Measurements from ENCODE around the gene GALR2. TPM values are rescaled to one million over a fixed set of nuclear protein-coding genes. Genes with fewer than 3 reads are reported as not detected.

The GALR2 gene
- total RNA-seq, 1 experiment from 2014 or later: 0.41 TPM

DNA sequence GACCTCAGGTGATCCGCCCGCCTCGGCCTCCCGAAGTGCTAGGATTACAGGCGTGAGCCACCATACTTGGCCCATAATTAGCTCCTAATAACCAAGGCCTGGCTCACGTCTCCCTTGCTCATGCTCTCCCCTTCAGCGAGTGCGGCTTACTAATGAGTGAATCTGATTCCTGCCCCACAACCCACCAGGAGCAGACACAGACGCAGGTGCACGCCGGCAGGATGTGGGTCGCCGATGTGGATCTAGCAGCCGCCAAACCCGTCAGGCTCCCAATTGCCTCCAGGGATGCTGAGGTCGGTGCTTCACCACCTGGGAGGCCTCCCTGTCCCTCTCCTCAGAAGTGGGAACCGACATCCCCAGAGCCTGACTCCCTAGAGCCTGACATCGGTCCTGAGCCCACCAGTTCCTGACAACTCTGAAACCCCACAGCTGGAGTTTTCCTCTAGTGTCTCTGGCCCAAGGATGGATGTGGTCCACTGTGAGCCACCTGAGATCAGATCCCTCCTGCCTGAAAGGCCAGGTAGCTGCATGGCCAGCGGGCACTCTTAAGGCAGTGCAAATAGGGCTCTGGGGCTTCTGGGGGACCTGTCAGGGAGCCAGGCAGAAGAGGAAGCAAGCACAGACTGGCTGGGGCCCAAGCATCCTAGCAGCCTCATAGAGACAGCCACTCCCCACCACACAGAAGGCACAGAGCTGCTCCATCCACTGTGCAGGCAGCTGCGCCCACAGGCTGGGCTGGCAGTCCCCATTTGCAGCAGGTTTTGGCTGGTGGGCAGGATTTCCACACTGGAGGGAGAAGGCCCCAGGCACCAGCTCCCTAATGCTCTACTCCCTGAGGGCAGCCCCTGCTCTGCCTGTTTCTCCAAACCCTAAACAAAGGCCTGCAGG, 18.2 kb downstream of the GALR2 start:
- CTCF ChIA-PET: interaction anchor here (0.6 to 0.7 kb wide), 2 partner anchors 31 to 59 kb away, joined by 4 to 16 read pairs; no protein-coding TSS in a partner anchor
- no peaks in the 10 kb centered on the region for H3K27me3 ChIP-seq (ENCODE audit: control insufficient read depth, insufficient read depth, low read length)
- POLR2A ChIA-PET: no interaction called here
- intact Hi-C loops (cut with micrococcal nuclease; ENCODE audit: unreplicated experiment): no loop called here
- no TSS peak for BruUV-seq (replicated peaks)
- ATAC-seq (no peak; the same call in 1 of the 2 replicates), DNase-seq (ENCODE audit: low read depth, low spot score) (no peak)
- no peak for TF ChIP-seq SIN3A (IDR thresholded peaks at IDR 0.05; ENCODE audit: borderline replicate concordance, insufficient read depth, low read depth, low read length)
- TF ChIP-seq, protein P1, sequence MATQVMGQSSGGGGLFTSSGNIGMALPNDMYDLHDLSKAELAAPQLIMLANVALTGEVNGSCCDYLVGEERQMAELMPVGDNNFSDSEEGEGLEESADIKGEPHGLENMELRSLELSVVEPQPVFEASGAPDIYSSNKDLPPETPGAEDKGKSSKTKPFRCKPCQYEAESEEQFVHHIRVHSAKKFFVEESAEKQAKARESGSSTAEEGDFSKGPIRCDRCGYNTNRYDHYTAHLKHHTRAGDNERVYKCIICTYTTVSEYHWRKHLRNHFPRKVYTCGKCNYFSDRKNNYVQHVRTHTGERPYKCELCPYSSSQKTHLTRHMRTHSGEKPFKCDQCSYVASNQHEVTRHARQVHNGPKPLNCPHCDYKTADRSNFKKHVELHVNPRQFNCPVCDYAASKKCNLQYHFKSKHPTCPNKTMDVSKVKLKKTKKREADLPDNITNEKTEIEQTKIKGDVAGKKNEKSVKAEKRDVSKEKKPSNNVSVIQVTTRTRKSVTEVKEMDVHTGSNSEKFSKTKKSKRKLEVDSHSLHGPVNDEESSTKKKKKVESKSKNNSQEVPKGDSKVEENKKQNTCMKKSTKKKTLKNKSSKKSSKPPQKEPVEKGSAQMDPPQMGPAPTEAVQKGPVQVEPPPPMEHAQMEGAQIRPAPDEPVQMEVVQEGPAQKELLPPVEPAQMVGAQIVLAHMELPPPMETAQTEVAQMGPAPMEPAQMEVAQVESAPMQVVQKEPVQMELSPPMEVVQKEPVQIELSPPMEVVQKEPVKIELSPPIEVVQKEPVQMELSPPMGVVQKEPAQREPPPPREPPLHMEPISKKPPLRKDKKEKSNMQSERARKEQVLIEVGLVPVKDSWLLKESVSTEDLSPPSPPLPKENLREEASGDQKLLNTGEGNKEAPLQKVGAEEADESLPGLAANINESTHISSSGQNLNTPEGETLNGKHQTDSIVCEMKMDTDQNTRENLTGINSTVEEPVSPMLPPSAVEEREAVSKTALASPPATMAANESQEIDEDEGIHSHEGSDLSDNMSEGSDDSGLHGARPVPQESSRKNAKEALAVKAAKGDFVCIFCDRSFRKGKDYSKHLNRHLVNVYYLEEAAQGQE (IDR thresholded peaks at IDR 0.05; ENCODE audit: insufficient read depth in 1 of 2, low read depth in 2 of 2, low read length in 1 of 2): no peak
- TF ChIP-seq POLR2AphosphoS5 (IDR thresholded peaks at IDR 0.05; ENCODE audit: low read depth, low read length): no peak
- no peak for TF ChIP-seq TCF7L2 (IDR thresholded peaks at IDR 0.05; ENCODE audit: low read depth, low read length)
- TF ChIP-seq, protein P2, sequence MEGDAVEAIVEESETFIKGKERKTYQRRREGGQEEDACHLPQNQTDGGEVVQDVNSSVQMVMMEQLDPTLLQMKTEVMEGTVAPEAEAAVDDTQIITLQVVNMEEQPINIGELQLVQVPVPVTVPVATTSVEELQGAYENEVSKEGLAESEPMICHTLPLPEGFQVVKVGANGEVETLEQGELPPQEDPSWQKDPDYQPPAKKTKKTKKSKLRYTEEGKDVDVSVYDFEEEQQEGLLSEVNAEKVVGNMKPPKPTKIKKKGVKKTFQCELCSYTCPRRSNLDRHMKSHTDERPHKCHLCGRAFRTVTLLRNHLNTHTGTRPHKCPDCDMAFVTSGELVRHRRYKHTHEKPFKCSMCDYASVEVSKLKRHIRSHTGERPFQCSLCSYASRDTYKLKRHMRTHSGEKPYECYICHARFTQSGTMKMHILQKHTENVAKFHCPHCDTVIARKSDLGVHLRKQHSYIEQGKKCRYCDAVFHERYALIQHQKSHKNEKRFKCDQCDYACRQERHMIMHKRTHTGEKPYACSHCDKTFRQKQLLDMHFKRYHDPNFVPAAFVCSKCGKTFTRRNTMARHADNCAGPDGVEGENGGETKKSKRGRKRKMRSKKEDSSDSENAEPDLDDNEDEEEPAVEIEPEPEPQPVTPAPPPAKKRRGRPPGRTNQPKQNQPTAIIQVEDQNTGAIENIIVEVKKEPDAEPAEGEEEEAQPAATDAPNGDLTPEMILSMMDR (IDR thresholded peaks at IDR 0.05): no peak
- in situ Hi-C loops (cut with HindIII; ENCODE audit: low pct_unique_long_range_greater_than_20kb, low sequenced_read_pairs): no loop called here
- H3K27ac ChIP-seq (ENCODE audit: low read length): no peak overlapping the region
- H3K4me3 ChIP-seq (ENCODE audit: low read depth in 2 of 2, low read length in 2 of 2): no peak overlapping the region
- no peaks in the 10 kb centered on the region for H3K9me3 ChIP-seq (ENCODE audit: control insufficient read depth, insufficient read depth, low read depth, low read length)
- H3K4me1 ChIP-seq (ENCODE audit: control insufficient read depth, insufficient read depth, low read length): no peaks in the 10 kb centered on the region
- H3K36me3 ChIP-seq (ENCODE audit: control insufficient read depth, insufficient read depth, low read length): no peaks in the 10 kb centered on the region

DNA sequence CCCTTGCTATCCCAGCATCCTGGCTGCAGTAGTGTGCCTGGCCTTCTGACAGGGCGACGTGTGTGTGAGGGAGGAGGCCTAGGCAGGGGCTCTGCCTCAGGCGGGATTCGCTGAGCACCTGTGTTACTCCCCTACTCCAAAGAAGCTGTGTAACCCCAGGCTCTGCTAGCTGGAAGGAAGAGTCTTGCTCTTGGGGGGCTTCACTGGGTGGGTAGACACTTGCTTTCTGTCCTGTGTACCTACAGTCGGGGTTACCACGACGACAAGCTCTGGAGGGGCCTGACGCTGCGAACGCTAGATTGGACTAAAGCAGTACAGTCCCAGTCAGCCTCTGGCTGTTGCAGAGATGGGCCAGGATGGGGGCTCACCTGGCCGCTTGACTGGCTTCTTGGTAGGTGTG, 19.5 kb downstream of the GALR2 start:
- Histone ChIP-seq H3K9me3 (ENCODE audit: control insufficient read depth, insufficient read depth, low read depth, low read length) (no peaks in the 10 kb centered on the region), H3K36me3 (ENCODE audit: control insufficient read depth, insufficient read depth, low read length) (no peaks in the 10 kb centered on the region), H3K4me1 (ENCODE audit: control insufficient read depth, insufficient read depth, low read length) (no peaks in the 10 kb centered on the region), H3K27ac (ENCODE audit: low read length) (no peak overlapping the region), H3K4me3 (ENCODE audit: low read depth in 2 of 2, low read length in 2 of 2) (no peak overlapping the region), H3K27me3 (ENCODE audit: control insufficient read depth, insufficient read depth, low read length) (no peaks in the 10 kb centered on the region)
- no peak for DNase-seq (ENCODE audit: low read depth, low spot score)
- in situ Hi-C loops (cut with HindIII; ENCODE audit: low pct_unique_long_range_greater_than_20kb, low sequenced_read_pairs) (no loop called here), intact Hi-C loops (cut with micrococcal nuclease; ENCODE audit: unreplicated experiment) (no loop called here)
- ChIA-PET POLR2A (interaction anchor here (0.5 kb wide), 1 partner anchor 25 kb away, joined by 4 read pairs; no protein-coding TSS in a partner anchor), CTCF (interaction anchor here (0.6 kb wide), 1 partner anchor 364 kb away, joined by 5 read pairs; no protein-coding TSS in a partner anchor)
- no TSS peak for BruUV-seq (replicated peaks)
- TF ChIP-seq, protein P1 (IDR thresholded peaks at IDR 0.05; ENCODE audit: insufficient read depth in 1 of 2, low read depth in 2 of 2, low read length in 1 of 2): no peak
- no peak for TF ChIP-seq POLR2AphosphoS5 (IDR thresholded peaks at IDR 0.05; ENCODE audit: low read depth, low read length)
- TF ChIP-seq TCF7L2 (IDR thresholded peaks at IDR 0.05; ENCODE audit: low read depth, low read length): no peak
- no peak for TF ChIP-seq SIN3A (IDR thresholded peaks at IDR 0.05; ENCODE audit: borderline replicate concordance, insufficient read depth, low read depth, low read length)
- TF ChIP-seq, protein P2 (IDR thresholded peaks at IDR 0.05): no peak
- ATAC-seq: no peak

All from Panc1 (cell line).